Sigmoid colon (tissue), 7 donors: ENCODE data around the gene MRPL54. TPM values are rescaled to one million over a fixed set of nuclear protein-coding genes. Genes with fewer than 3 reads are reported as not detected.

Experiments used
- DNase-seq: peaks from one replicate; pipeline ENCODE4 v3.0.0-alpha.2; 2019
- H3K27ac ChIP-seq, 4 donors: fragments of 200-600 bp; sonication (generic); one replicate each; pipeline ENCODE4 v1.5.1; 2016 to 2019; ENCODE audit warnings: mild to moderate bottlenecking in 1 of 4
- H3K27me3 ChIP-seq, 3 donors: fragments of 200-600 bp; sonication (generic); one replicate each; pipeline ENCODE4 v1.5.1; 2019; ENCODE audit warnings: mild to moderate bottlenecking in 1 of 3
- H3K36me3 ChIP-seq, 4 donors: fragments of 200-600 bp; sonication (generic); one replicate each; pipeline ENCODE4 v1.5.1; 2016 to 2019
- H3K4me1 ChIP-seq, 4 donors: fragments of 200-600 bp; sonication (generic); one replicate each; pipeline ENCODE4 v1.5.1; 2017 to 2019
- H3K4me3 ChIP-seq, 4 donors: fragments of 200-600 bp; sonication (generic); one replicate each; pipeline ENCODE4 v1.5.1; 2017 to 2019; ENCODE audit warnings: mild to moderate bottlenecking in 2 of 4, moderate library complexity in 1 of 4
- H3K9me3 ChIP-seq, 4 donors: fragments of 200-600 bp in 3 of 4; sonication (generic) in 3 of 4; one replicate each; pipeline versions ENCODE4 v1.5.1 to v1.6.1; 2013 to 2019
- CTCF ChIP-seq, 4 experiments: fragments of 450-650 bp in 3 of 4; fragments of 200-600 bp in 1 of 4; IDR thresholded peaks; one replicate each; pipeline ENCODE4 v1.5.1; 2016 to 2019; ENCODE audit warnings: antibody characterized with exemption in 4 of 4, mild to moderate bottlenecking in 3 of 4, moderate library complexity in 2 of 4
- EP300 ChIP-seq, 4 donors: sonication (generic); formaldehyde crosslinking; IDR thresholded peaks; one replicate each; pipeline ENCODE4 v1.6.1; 2017; ENCODE audit warnings: antibody characterized with exemption in 4 of 4
- POLR2A ChIP-seq, 2 donors: fragments of 450-650 bp; IDR thresholded peaks; one replicate each; pipeline ENCODE4 v1.6.1; 2016; ENCODE audit warnings: antibody characterized with exemption in 2 of 2, mild to moderate bottlenecking in 2 of 2, moderate library complexity in 2 of 2
- POLR2AphosphoS5 ChIP-seq, 4 donors: sonication (generic); formaldehyde crosslinking; IDR thresholded peaks; one replicate each; pipeline ENCODE4 v1.6.1; 2017; ENCODE audit warnings: antibody characterized with exemption in 4 of 4
- WGBS, 2 donors: extraction: QIAGEN DNeasy Blood & Tissue Kit; methylation state at CpG; one replicate each; pipeline ENCODE4 v1.1.7; 2013; 5-methylcytosine and 5-hydroxymethylcytosine counted together
- intact Hi-C: fragments of 100-400 bp; cut with DNase I; formaldehyde crosslinking; loops from one replicate; pipeline ENCODE4 v1.15.1; 2023
- polyA plus RNA-seq, 3 donors: library from polyadenylated mRNA; stranded (reverse); fragments of 200-250 nt; gene quantifications; one replicate each; pipeline ENCODE4 v1.2.3, GENCODE V29; 2013
- small RNA-seq, 3 donors: library from RNA; depleted of rRNA; stranded (forward); fragments of <200 nt; gene quantifications; one replicate each; pipeline ENCODE3, GENCODE V24; 2016
- total RNA-seq, 4 donors: library from RNA; depleted of rRNA; stranded (reverse); fragments of >200 nt; gene quantifications; one replicate each; pipeline ENCODE4 v1.1.0, GENCODE V29; 2016
- donor health status: healthy with polysubstance abuse.
- donor health status: Bipolar disorder and iron deficiency.
- donor health status: healthy.

The MRPL54 gene
- total and polyA plus RNA-seq, 7 donors, result 80.6 to 185 (median 105) TPM

DNA sequence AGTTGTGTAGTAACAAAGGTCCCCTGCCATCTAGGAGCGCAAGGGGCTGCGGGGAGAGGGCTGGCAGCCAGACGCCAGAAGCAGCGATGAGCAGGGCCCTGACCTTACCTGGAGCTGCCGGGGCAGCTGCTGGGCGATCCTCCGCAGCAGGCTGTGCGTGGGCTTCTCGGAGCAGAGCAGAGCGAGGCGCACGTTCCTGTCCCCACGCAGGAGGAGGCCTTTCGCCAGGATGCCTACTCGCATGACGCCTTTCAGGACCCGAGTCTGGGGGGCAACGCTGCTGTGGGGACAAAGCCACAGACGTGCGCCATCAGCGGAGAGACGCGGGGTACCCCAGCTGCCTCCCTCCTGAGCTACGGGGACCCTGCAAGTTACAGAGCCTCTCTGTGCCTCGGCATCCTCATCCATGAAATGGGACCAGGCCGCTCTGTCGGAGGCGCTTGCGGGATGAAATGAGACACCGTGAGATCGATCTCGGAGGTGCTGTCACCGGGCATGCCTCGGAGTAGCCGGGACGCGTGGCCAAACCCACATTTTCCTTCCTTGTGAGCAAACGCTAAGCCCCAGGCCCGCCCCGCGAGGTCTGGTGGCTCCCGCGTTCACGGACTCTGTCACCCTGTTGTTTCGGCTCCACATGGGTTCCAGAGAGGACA lies 54.2 kb downstream of the MRPL54 start:
- Histone ChIP-seq H3K36me3 (no peaks in the 10 kb centered on the region), H3K27ac (no peak overlapping the region), H3K4me3 (no peak overlapping the region), H3K4me1 (peaks cover 0 to under 1% (median 0%) of the 10 kb centered on the region in 4 donors), H3K9me3 (no peaks in the 10 kb centered on the region), H3K27me3 (peaks cover 0 to 3% (median 0%) of the 10 kb centered on the region in 3 donors)
- DNase-seq, result no peak
- TF ChIP-seq CTCF (IDR thresholded peaks at IDR 0.05), result no peak
- no peak for TF ChIP-seq POLR2A (IDR thresholded peaks at IDR 0.05)
- no peak for TF ChIP-seq EP300 (IDR thresholded peaks at IDR 0.05)
- no peak for TF ChIP-seq POLR2AphosphoS5 (IDR thresholded peaks at IDR 0.05)
- intact Hi-C loops, result no loop called here
- WGBS, 2 donors, result 92 to 93% methylated on average over 45 of the region's 45 CpGs

Small RNA genes lying within 50 kb of the gene (small RNA-seq; reads per million reads assigned to genes)
- gene AC005777.1, result 0 reads per million in 3 donors

Other genes with a start within 250 kb of the MRPL54 start
- 1 to 10 TPM in 1 of 4 donors, not detected in 3; 1.4 TPM for gene TEKTIP1, start 223.5 kb upstream of the MRPL54 start, total RNA-seq
- gene TEKTIP1, start 223.5 kb upstream of the MRPL54 start, polyA plus RNA-seq, result 1 to 10 TPM in 1 of 3 donors, not detected in 2; 1.5 TPM
- 10 to 100 TPM; 13.7 to 36.0 (median 22.6) TPM for gene MFSD12, start 205.1 kb upstream of the MRPL54 start, total RNA-seq
- gene MFSD12, start 205.1 kb upstream of the MRPL54 start, polyA plus RNA-seq, result 10 to 100 TPM in 1 of 3 donors, 1 to 10 TPM in 2; 2.4 to 53.5 (median 8.6) TPM
- gene HMG20B, start 189.7 kb upstream of the MRPL54 start, total RNA-seq, result 100 to 1,000 TPM; 105 to 148 (median 120) TPM
- 10 to 100 TPM; 61.3 to 85.9 (median 78.2) TPM for gene HMG20B, start 189.7 kb upstream of the MRPL54 start, polyA plus RNA-seq
- under 1 TPM in 2 of 4 donors, not detected in 2; under 0.01 to 0.83 TPM for gene GIPC3, start 177.2 kb upstream of the MRPL54 start, total RNA-seq
- 1 to 10 TPM in 1 of 3 donors, not detected in 2; 1.0 TPM for gene GIPC3, start 177.2 kb upstream of the MRPL54 start, polyA plus RNA-seq
- 1 to 10 TPM in 1 of 4 donors, under 1 TPM in 3; 0.36 to 3.6 (median 0.68) TPM for gene TBXA2R, start 155.8 kb upstream of the MRPL54 start, total RNA-seq
- gene TBXA2R, start 155.8 kb upstream of the MRPL54 start, polyA plus RNA-seq, result 1 to 10 TPM in 1 of 3 donors, under 1 TPM in 1, not detected in 1; 0.69 to 1.4 TPM
- 10 to 100 TPM; 15.5 to 23.9 (median 23.4) TPM for gene CACTIN, start 135.9 kb upstream of the MRPL54 start, total RNA-seq
- 10 to 100 TPM in 1 of 3 donors, 1 to 10 TPM in 2; 6.2 to 20.5 (median 9.0) TPM for gene CACTIN, start 135.9 kb upstream of the MRPL54 start, polyA plus RNA-seq
- 10 to 100 TPM; 27.8 to 68.7 (median 44.2) TPM for gene PIP5K1C, start 62.2 kb upstream of the MRPL54 start, total RNA-seq
- 10 to 100 TPM in 2 of 3 donors, 1 to 10 TPM in 1; 7.8 to 21.0 (median 11.6) TPM for gene PIP5K1C, start 62.2 kb upstream of the MRPL54 start, polyA plus RNA-seq
- gene TJP3, start 54.3 kb upstream of the MRPL54 start, total RNA-seq, result 1 to 10 TPM in 1 of 4 donors, under 1 TPM in 2, not detected in 1; 0.33 to 2.8 (median 0.36) TPM
- 100 to 1,000 TPM; 158 to 245 (median 168) TPM for gene TJP3, start 54.3 kb upstream of the MRPL54 start, polyA plus RNA-seq
- 10 to 100 TPM; 17.8 to 42.9 (median 23.0) TPM for gene APBA3, start 990 bp upstream of the MRPL54 start, total RNA-seq
- gene APBA3, start 990 bp upstream of the MRPL54 start, polyA plus RNA-seq, result 10 to 100 TPM; 12.0 to 19.5 (median 13.2) TPM
- not detected for gene RAX2, start 9.5 kb downstream of the MRPL54 start, total RNA-seq
- not detected for gene RAX2, start 9.5 kb downstream of the MRPL54 start, polyA plus RNA-seq
- gene MATK, start 23.7 kb downstream of the MRPL54 start, total RNA-seq, result 1 to 10 TPM in 1 of 4 donors, not detected in 3; 1.8 TPM
- gene MATK, start 23.7 kb downstream of the MRPL54 start, polyA plus RNA-seq, result 1 to 10 TPM in 2 of 3 donors, not detected in 1; 6.6 to 7.7 TPM
- 1 to 10 TPM in 1 of 4 donors, under 1 TPM in 2, not detected in 1; under 0.01 to 1.2 (median 0.71) TPM for gene ZFR2, start 106.4 kb downstream of the MRPL54 start, total RNA-seq
- under 1 TPM in 1 of 3 donors, not detected in 2; 0.22 TPM for gene ZFR2, start 106.4 kb downstream of the MRPL54 start, polyA plus RNA-seq
- gene ATCAY, start 118.0 kb downstream of the MRPL54 start, total RNA-seq, result 1 to 10 TPM; 1.5 to 3.8 (median 2.2) TPM
- 1 to 10 TPM in 1 of 3 donors, not detected in 2; 1.6 TPM for gene ATCAY, start 118.0 kb downstream of the MRPL54 start, polyA plus RNA-seq
- under 1 TPM in 1 of 4 donors, not detected in 3; 0.71 TPM for gene NMRK2, start 170.4 kb downstream of the MRPL54 start, total RNA-seq
- 1 to 10 TPM in 1 of 3 donors, under 1 TPM in 2; 0.19 to 2.4 (median 0.69) TPM for gene NMRK2, start 170.4 kb downstream of the MRPL54 start, polyA plus RNA-seq
- 100 to 1,000 TPM in 3 of 4 donors, 10 to 100 TPM in 1; 91.3 to 167 (median 125) TPM for gene DAPK3, start 208.4 kb downstream of the MRPL54 start, total RNA-seq
- 10 to 100 TPM; 38.4 to 66.8 (median 52.9) TPM for gene DAPK3, start 208.4 kb downstream of the MRPL54 start, polyA plus RNA-seq
- 1,000 to 10,000 TPM; 1,842 to 2,448 (median 2,055) TPM for gene EEF2, start 222.8 kb downstream of the MRPL54 start, total RNA-seq
- 1,000 to 10,000 TPM in 2 of 3 donors, 100 to 1,000 TPM in 1; 906 to 1,654 (median 1,225) TPM for gene EEF2, start 222.8 kb downstream of the MRPL54 start, polyA plus RNA-seq
- 10 to 100 TPM; 16.5 to 29.9 (median 19.3) TPM for gene PIAS4, start 245.1 kb downstream of the MRPL54 start, total RNA-seq
- gene PIAS4, start 245.1 kb downstream of the MRPL54 start, polyA plus RNA-seq, result 10 to 100 TPM in 2 of 3 donors, 1 to 10 TPM in 1; 7.2 to 21.8 (median 15.0) TPM